Transverse colon (tissue), 4 donors: Measurements from ENCODE around the gene C3orf20. TPM values are rescaled to one million over a fixed set of nuclear protein-coding genes. Genes with fewer than 3 reads are reported as not detected.

Experiments used
- DNase-seq: peaks from one replicate; pipeline ENCODE4 v3.0.0-alpha.2; 2019
- H3K27ac ChIP-seq, 4 donors: fragments of 200-600 bp; sonication (generic); 2 replicates each; pipeline ENCODE4 v1.5.1; 2016 to 2018; ENCODE audit warnings: inconsistent platforms in 4 of 4
- H3K27me3 ChIP-seq: fragments of 200-600 bp; sonication (generic); 2 replicates; pipeline ENCODE4 v1.5.1; 2017; ENCODE audit warnings: inconsistent platforms
- H3K36me3 ChIP-seq, 4 donors: fragments of 200-600 bp; sonication (generic); 2 replicates each; pipeline ENCODE4 v1.5.1; 2017 to 2019; ENCODE audit warnings: inconsistent platforms in 4 of 4
- H3K4me1 ChIP-seq, 4 donors: fragments of 200-600 bp; sonication (generic); 2 replicates each; pipeline ENCODE4 v1.5.1; 2017 to 2020; ENCODE audit warnings: inconsistent platforms in 4 of 4
- H3K4me3 ChIP-seq, 4 donors: fragments of 200-600 bp; sonication (generic); 1 replicate in 1 of 4; 2 replicates in 3 of 4; pipeline versions ENCODE4 v1.5.1 to v1.6.1; 2017 to 2019; ENCODE audit warnings: inconsistent platforms in 4 of 4
- H3K9me3 ChIP-seq, 2 donors: fragments of 200-600 bp; sonication (generic); 2 replicates each; pipeline ENCODE4 v1.5.1; 2017 to 2019; ENCODE audit warnings: inconsistent platforms in 2 of 2
- CTCF ChIP-seq, 5 experiments: fragments of 200-600 bp in 3 of 5; fragments of 450-650 bp in 2 of 5; sonication (generic) in 3 of 5; IDR thresholded peaks; 1 replicate in 2 of 5; 2 replicates in 3 of 5; pipeline ENCODE4 v1.5.1; 2016 to 2017; ENCODE audit warnings: antibody characterized with exemption in 5 of 5, inconsistent platforms in 3 of 5, mild to moderate bottlenecking in 2 of 5, moderate library complexity in 1 of 5
- EP300 ChIP-seq: sonication (generic); formaldehyde crosslinking; IDR thresholded peaks from one replicate; pipeline ENCODE4 v1.6.1; 2017; ENCODE audit warnings: antibody characterized with exemption, low read depth
- POLR2A ChIP-seq: fragments of 450-650 bp; IDR thresholded peaks from one replicate; pipeline ENCODE4 v1.6.1; 2016; ENCODE audit warnings: antibody characterized with exemption, mild to moderate bottlenecking, moderate library complexity
- POLR2AphosphoS5 ChIP-seq, 3 donors: sonication (generic); formaldehyde crosslinking; IDR thresholded peaks; one replicate each; pipeline ENCODE4 v1.6.1; 2016; ENCODE audit warnings: antibody characterized with exemption in 3 of 3
- WGBS, 2 donors: methylation state at CpG; one replicate each; pipeline ENCODE4 v1.1.5; 2018; ENCODE audit warnings: low coverage in 1 of 2; 5-methylcytosine and 5-hydroxymethylcytosine counted together
- in situ Hi-C, 4 donors: fragments of 200-750 bp; cut with MboI; loops; one replicate each; pipeline versions ENCODE4 v1.15.0 to v1.15.1; 2017; ENCODE audit warnings: low sequenced_read_pairs in 3 of 4, low pct_ligation_motif_present in 1 of 4, low pct_unique_long_range_greater_than_20kb in 1 of 4
- intact Hi-C: fragments of 100-400 bp; cut with DNase I; formaldehyde crosslinking; loops from one replicate; pipeline ENCODE4 v1.15.1; 2023; ENCODE audit warnings: low total_unique reads
- total RNA-seq, 4 donors: library from RNA; depleted of rRNA; stranded (reverse); fragments of >200 nt; gene quantifications; one replicate each; pipeline ENCODE4 v1.1.0, GENCODE V29; 2016

Gene C3orf20
- total RNA-seq, 4 donors from 2014 or later, result not detected

- no peak for DNase-seq
- H3K4me3 ChIP-seq, result no peak overlapping the region
- H3K27me3 ChIP-seq, result no peaks in the 10 kb centered on the region
- H3K36me3 ChIP-seq, result no peaks in the 10 kb centered on the region
- intact Hi-C loops, result no loop called here
- TF ChIP-seq POLR2AphosphoS5 (IDR thresholded peaks at IDR 0.05) (no peak), CTCF (IDR thresholded peaks at IDR 0.05) (no peak), EP300 (no peak), POLR2A (no peak)
- H3K9me3 ChIP-seq, result no peaks in the 10 kb centered on the region
- in situ Hi-C loops, result loop anchor here in 1 of 4 donors (10.0 kb wide), 1 partner anchor 129 kb away; no protein-coding TSS in a partner anchor
- no peak overlapping the region for H3K27ac ChIP-seq
- 67 to 85% methylated on average over 5 to 20 of the region's 20 CpGs for WGBS, 2 donors
- H3K4me1 ChIP-seq, result no peaks in the 10 kb centered on the region
Observed at GRCh38 chr3:14785207-14786155, 110.5 kb downstream of the C3orf20 start.

GRCh38 chr3:14786369-14786768, 111.4 kb downstream of the C3orf20 start:
- H3K27ac ChIP-seq, result no peak overlapping the region
- intact Hi-C loops, result no loop called here
- no peak for TF ChIP-seq POLR2AphosphoS5 (IDR thresholded peaks at IDR 0.05)
- TF ChIP-seq CTCF (IDR thresholded peaks at IDR 0.05), result no peak
- no peak for TF ChIP-seq EP300
- TF ChIP-seq POLR2A, result no peak
- in situ Hi-C loops, result loop anchor here in 1 of 4 donors (10.0 kb wide), 1 partner anchor 128 kb away; no protein-coding TSS in a partner anchor
- DNase-seq, result no peak
- WGBS, 2 donors, result 91 to 100% methylated on average over 3 of the region's 3 CpGs
- no peaks in the 10 kb centered on the region for H3K9me3 ChIP-seq
- no peaks in the 10 kb centered on the region for H3K4me1 ChIP-seq
- H3K27me3 ChIP-seq, result no peaks in the 10 kb centered on the region
- no peak overlapping the region for H3K4me3 ChIP-seq
- no peaks in the 10 kb centered on the region for H3K36me3 ChIP-seq

- TF ChIP-seq EP300 (no peak), POLR2A (no peak), CTCF (IDR thresholded peaks at IDR 0.05) (no peak), POLR2AphosphoS5 (IDR thresholded peaks at IDR 0.05) (no peak)
- Histone ChIP-seq H3K27ac (no peak overlapping the region), H3K4me1 (no peaks in the 10 kb centered on the region), H3K4me3 (no peak overlapping the region), H3K27me3 (no peaks in the 10 kb centered on the region), H3K9me3 (no peaks in the 10 kb centered on the region), H3K36me3 (no peaks in the 10 kb centered on the region)
- in situ Hi-C loops (loop anchor here in 1 of 4 donors (10.0 kb wide), 1 partner anchor 127 kb away; no protein-coding TSS in a partner anchor), intact Hi-C loops (no loop called here)
- WGBS, 2 donors, result 55 to 61% methylated on average over 2 to 7 of the region's 7 CpGs
- DNase-seq, result no peak
Observed at GRCh38 chr3:14787630-14788029, 112.7 kb downstream of the C3orf20 start.

GRCh38 chr3:14788644-14789043, 113.7 kb downstream of the C3orf20 start:
- Histone ChIP-seq H3K4me1 (no peaks in the 10 kb centered on the region), H3K9me3 (no peaks in the 10 kb centered on the region), H3K36me3 (no peaks in the 10 kb centered on the region), H3K27me3 (no peaks in the 10 kb centered on the region), H3K27ac (no peak overlapping the region), H3K4me3 (no peak overlapping the region)
- in situ Hi-C loops, result loop anchor here in 1 of 4 donors (10.0 kb wide), 1 partner anchor 126 kb away; no protein-coding TSS in a partner anchor
- no peak for DNase-seq
- TF ChIP-seq POLR2A (no peak), POLR2AphosphoS5 (IDR thresholded peaks at IDR 0.05) (no peak), EP300 (no peak), CTCF (IDR thresholded peaks at IDR 0.05) (no peak)
- intact Hi-C loops, result no loop called here
- 89% methylated on average over 7 of the region's 7 CpGs; no CpG with 5 or more reads in 1 of the 2 donors for WGBS, 2 donors
